HL-60 (cell line): ENCODE measurements around the gene PARS2.

Experiments used
- DNase-seq, 2 experiments: peaks; one replicate each; pipeline ENCODE4 v3.0.0-alpha.2; 2010 to 2020; ENCODE audit warnings: low read depth in 1 of 2, low spot score in 1 of 2
- H3K27ac ChIP-seq: fragments of 250-450 bp; sonication (Bioruptor Pico); replicated peaks from 2 replicates; pipeline ENCODE4 v1.5.1; 2020; ENCODE audit warnings: mild to moderate bottlenecking, moderate library complexity
- H3K27me3 ChIP-seq: fragments of 250-450 bp; sonication (Bioruptor Pico); 2 replicates; pipeline ENCODE4 v1.5.1; 2021; ENCODE audit warnings: mild to moderate bottlenecking, moderate library complexity; ENCODE audit not compliant: insufficient read depth, poor library complexity, severe bottlenecking
- H3K4me3 ChIP-seq: replicated peaks from 2 replicates; pipeline ENCODE4 v1.5.1; 2011; ENCODE audit warnings: mild to moderate bottlenecking, control low read depth, low read length; ENCODE audit not compliant: insufficient read depth
- CTCF ChIP-seq: IDR thresholded peaks from one replicate; pipeline ENCODE4 v1.5.1; 2011; ENCODE audit warnings: low read length, control low read depth, inconsistent platforms; ENCODE audit not compliant: insufficient read depth
- GABPA ChIP-seq: IDR thresholded peaks from 2 replicates; pipeline ENCODE4 v1.6.1; 2012; ENCODE audit warnings: low read depth
- POLR2AphosphoS5 ChIP-seq: IDR thresholded peaks from 2 replicates; pipeline ENCODE4 v1.6.1; 2012; ENCODE audit warnings: low read depth
- REST ChIP-seq: IDR thresholded peaks from 2 replicates; pipeline ENCODE4 v1.6.1; 2012; ENCODE audit warnings: low read depth; ENCODE audit not compliant: insufficient replicate concordance
- SPI1 ChIP-seq: IDR thresholded peaks from 2 replicates; pipeline ENCODE4 v1.6.1; 2012; ENCODE audit warnings: low read depth, mild to moderate bottlenecking, borderline replicate concordance

Gene PARS2

GRCh38 chr1:54750596-54750995, 13.7 kb downstream of the PARS2 start:
- H3K27me3 ChIP-seq, result no peaks in the 10 kb centered on the region
- H3K4me3 ChIP-seq, result no peak overlapping the region
- no peak overlapping the region for H3K27ac ChIP-seq
- DNase-seq, result no peak
- TF ChIP-seq SPI1 (no peak), REST (no peak), POLR2AphosphoS5 (no peak), GABPA (no peak), CTCF (no peak)

GRCh38 chr1:54748094-54748835, 16.1 kb downstream of the PARS2 start:
- Histone ChIP-seq H3K27me3 (no peaks in the 10 kb centered on the region), H3K27ac (no peak overlapping the region), H3K4me3 (no peak overlapping the region)
- DNase-seq, result no peak
- TF ChIP-seq GABPA, result no peak
- no peak for TF ChIP-seq REST
- TF ChIP-seq SPI1, result no peak
- TF ChIP-seq CTCF, result no peak
- no peak for TF ChIP-seq POLR2AphosphoS5

GRCh38 chr1:54745864-54746263, 18.5 kb downstream of the PARS2 start:
- H3K27ac ChIP-seq, result no peak overlapping the region
- DNase-seq, result no peak
- no peak for TF ChIP-seq SPI1
- TF ChIP-seq REST, result no peak
- no peak for TF ChIP-seq POLR2AphosphoS5
- no peak for TF ChIP-seq CTCF
- TF ChIP-seq GABPA, result no peak
- no peak overlapping the region for H3K4me3 ChIP-seq
- H3K27me3 ChIP-seq, result no peaks in the 10 kb centered on the region
